GM10266 (cell line): ENCODE measurements around the gene SCD5.

Experiments used
- DNase-seq: peaks from one replicate; pipeline ENCODE4 v3.0.0; 2012; ENCODE audit errors: extremely low spot score
- CTCF ChIP-seq: IDR thresholded peaks from 2 replicates; pipeline ENCODE4 v1.5.1; 2012; ENCODE audit warnings: mild to moderate bottlenecking, low read depth; ENCODE audit not compliant: control insufficient read depth, insufficient read depth; ENCODE audit errors: missing control alignments

SCD5 gene

GRCh38 chr4:82688091-82688795 lies 110.4 kb downstream of the SCD5 start:
- DNase-seq: no peak
- TF ChIP-seq CTCF: no peak

GRCh38 chr4:82687531-82687930 lies 111.1 kb downstream of the SCD5 start:
- TF ChIP-seq CTCF: no peak
- no peak for DNase-seq

- no peak for DNase-seq
- TF ChIP-seq CTCF: no peak
These were observed 116.8 kb downstream of the SCD5 start for GRCh38 chr4:82681754-82682153.

DNA sequence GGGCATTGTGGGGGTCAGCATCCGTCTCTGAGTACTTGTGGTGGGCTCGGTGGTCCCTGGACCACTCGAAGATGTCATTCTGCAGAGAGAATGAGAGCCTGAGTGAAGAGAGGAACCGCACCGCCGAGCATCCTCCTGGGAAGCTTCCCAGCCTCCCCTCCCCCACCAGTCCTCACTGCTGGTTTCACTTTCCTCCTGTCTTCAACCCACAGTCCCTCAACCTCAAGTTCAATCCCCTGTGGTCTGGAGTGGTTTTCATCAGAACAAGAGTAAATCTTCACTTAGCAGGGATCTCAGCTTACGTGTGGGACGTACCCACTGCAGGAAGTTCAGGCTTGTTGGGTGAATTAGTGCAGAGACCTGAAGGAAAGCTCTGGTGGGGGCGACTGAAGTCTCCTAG lies 117.8 kb downstream of the SCD5 start:
- DNase-seq: no peak
- TF ChIP-seq CTCF: no peak

GRCh38 chr4:82679531-82679930 lies 119.1 kb downstream of the SCD5 start:
- no peak for TF ChIP-seq CTCF
- DNase-seq: no peak

GRCh38 chr4:82678051-82678450 lies 120.5 kb downstream of the SCD5 start:
- TF ChIP-seq CTCF: no peak
- no peak for DNase-seq

DNA sequence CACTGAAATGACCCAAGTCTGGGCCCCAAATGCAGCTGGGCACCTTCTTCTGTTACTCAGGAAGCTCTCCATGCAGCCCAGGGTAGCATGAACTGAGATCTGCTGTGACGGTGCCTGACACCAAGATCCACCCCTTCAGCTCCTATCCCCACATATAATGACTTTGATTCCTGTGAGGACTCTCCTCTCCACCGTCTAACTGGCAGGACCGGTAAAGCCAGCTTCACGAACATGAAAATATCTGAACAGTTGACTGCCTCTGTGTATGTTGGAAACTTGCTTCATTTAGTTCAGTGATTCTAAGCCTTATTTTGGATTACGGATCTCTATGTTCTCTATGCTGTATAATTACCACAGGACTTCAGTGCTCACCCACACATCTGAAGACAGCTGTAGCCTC lies 121.3 kb downstream of the SCD5 start:
- DNase-seq: no peak
- TF ChIP-seq CTCF: no peak
